ENCODE measurements around the gene GARRE1.

The GARRE1 gene

GRCh38 chr19:34291235-34291634 lies 36.9 kb downstream of the GARRE1 start:
- no peak for DNase-seq (ENCODE audit: low read depth)

DNA sequence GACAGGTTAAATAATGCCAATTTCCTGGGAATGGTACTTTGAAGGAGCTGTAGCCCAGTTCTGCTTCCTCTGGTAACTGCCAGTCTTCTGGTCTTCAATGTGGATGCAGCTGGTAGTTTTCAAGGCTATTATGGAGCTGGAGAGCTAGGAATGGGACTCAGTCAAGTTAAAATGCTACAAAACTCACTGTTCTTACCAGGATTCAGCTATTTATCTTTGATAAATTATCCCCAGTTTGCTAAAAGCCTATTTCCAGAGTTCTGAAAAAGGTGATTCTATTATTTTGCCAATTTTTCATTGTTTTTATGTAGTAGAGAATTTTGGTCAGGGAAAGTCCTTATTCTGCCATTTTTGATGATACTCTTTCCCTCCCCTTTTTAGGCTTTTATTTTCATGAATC lies 40.7 kb downstream of the GARRE1 start:
- no peak for DNase-seq (ENCODE audit: low read depth)

DNA sequence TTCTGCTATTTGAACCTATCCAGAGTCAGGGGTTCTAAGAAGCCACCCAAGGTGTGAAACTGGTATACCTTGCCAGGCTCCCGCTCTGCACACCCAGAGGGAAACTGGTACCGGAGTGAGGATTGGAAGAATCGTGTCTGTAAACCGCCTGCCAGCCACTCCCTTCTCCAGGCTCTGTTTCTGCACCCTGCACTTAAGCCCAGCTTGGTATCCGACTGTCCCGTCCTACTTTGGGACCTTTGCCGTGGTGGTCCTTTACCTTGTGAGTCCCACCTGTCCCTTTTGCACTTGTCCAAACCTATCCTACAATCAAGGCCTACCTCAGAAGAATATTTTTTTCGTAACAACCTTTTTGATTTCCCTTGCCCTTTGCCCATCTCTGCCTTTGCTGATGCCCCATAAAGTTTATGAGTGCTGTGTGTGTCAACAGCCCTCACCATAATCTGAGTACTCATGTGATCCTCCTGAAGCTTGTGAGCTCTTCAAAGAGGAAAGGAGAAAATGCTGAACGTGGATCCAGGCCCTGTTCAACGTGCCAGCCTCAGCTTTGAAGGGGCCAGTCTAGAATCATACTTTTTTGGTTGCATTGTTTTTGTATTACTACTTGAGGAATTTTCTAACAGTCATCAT lies 44.7 kb downstream of the GARRE1 start:
- DNase-seq (ENCODE audit: low read depth) = no peak

DNA sequence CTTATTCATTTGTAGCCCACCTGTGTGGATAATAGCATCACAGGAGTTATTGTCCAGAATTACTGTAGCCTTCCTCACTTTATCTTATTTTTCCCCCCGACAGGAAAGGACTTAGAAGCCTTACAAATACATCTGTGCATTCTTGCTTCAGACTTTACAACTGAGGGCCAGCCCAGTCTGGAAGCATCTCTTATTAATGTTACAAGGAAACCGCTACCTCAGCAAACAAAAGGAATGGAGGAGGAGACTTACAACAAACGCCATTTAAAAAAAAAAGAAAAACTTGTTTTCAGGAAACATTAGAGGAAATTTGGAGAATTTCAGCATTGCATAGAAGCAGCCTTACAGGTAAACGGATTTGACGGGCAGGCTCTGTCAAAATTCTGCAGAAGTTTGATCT lies 45.2 kb downstream of the GARRE1 start:
- DNase-seq (ENCODE audit: low read depth) = no peak

GRCh38 chr19:34300380-34300779 lies 46.0 kb downstream of the GARRE1 start:
- DNase-seq (ENCODE audit: low read depth) = no peak

DNA sequence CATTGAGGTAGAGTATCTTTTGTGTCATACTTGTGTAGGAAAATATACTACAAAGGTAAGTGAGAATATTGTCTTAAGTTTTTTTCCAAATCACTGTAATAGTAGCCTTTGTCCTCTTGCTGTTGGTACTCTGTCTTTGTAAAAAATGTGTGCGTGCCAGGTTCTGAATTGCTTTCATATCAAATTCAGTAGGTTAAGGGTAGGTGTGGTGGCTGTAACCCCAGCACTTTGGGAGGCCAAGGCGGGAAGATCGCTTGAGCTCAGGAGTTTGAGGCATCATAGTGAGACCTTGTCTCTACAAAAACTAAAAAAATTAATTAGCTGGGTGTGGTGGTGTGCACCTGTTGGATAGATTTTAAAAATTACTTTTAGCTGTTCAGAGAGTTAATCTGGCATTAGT lies 46.6 kb downstream of the GARRE1 start:
- DNase-seq (ENCODE audit: low read depth) = no peak

All from T-helper 22 cell (primary cell).